ENCODE data around the gene ACRV1.
"Not testable (repeated sequence)": the region's sequence is repeated elsewhere in the genome, so short reads cannot be mapped to it uniquely, and the experiment has no call there.

Gene ACRV1

DNA sequence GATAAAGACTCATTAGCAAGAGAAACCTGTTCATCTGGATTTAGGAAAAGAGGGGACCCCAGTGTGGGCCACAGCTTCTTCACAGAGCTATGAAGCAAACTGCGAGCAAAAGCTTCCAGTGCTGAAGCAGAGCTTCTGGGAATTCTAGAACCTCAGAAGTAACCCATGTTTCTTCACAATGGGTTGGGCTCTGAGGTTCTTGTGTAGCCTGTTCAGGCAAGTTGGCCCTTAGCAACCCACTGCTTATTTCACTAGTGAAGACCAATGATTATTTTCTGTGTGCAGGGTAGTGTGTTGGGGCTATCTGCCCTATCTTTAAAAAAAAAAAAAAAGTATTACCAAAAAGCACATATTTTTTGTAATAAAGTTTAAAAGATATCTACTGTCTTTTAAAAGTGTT is at the start of gene ACRV1:
Gene ACRV1 (minus strand): TSS at position 101 of the 400 bp plus-strand sequence. CDS start 67 bp downstream, at position 34.
- DNase-seq (ENCODE audit: low read depth in 2 of 2) = no peak

- DNase-seq (ENCODE audit: low read depth in 2 of 2) = no peak
Measured at GRCh38 chr11:125728969-125729368, 48.3 kb upstream of the ACRV1 start.

GRCh38 chr11:125724125-125724524 is 43.5 kb upstream of the ACRV1 start:
- no peak for DNase-seq (ENCODE audit: low read depth in 2 of 2)

- DNase-seq (ENCODE audit: low read depth in 2 of 2) = no peak
Measured at GRCh38 chr11:125720781-125721180, 40.1 kb upstream of the ACRV1 start.

DNA sequence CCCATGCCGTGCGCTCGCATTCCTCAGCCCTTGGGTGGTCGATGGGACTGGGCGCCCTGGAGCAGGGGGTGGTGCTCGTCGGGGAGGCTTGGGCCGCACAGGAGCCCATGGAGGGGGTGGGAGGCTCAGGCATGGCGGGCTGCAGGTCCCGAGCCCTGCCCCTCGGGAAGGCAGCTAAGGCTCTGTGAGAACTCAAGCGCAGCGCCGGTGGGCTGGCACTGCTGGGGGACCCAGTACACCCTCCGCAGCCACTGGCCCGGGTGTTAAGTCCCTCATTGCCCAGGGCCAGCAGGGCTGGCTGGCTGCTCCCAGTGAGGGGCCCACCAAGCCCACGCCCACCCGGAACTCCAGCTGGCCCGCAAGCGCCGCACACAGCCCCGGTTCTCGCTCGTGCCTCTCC is 24.0 kb upstream of the ACRV1 start:
- DNase-seq (ENCODE audit: low read depth in 2 of 2) = not testable (repeated sequence)

DNA sequence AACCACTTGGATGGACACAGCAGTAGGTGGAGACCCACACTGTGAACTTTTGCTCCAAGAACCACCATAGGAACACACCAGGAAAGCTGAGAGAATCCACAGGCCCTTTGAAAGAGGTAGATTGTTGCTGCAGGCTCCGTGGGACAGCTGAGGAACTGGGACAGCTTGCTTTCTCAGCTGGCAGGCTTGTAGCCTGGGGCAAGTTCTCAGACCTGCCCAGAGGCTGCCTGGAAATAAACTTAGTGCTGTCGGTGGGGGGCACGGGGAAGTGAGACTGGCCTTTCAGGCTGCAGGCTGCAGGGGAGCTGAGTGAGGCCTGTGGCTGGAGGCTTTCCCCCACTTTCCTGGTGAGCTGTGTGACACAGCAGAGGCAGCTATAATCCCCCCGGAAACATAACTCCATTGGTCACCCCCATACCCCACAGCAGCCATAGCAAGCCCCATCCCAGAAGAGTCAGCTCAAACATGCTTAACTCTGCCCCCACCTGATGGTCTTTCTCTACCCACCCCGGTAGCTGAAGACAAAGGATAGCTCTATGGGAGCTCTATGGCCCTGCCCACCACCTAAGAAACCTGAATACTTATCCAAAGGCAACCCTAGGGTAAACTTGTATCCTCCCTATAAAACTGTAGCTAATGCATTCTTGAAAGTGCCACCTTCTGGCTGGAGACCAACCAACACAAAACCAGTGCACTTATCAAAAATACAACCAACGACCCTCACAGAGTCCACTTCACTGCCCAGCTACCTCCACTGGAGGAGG is 21.4 kb upstream of the ACRV1 start:
- no peak for DNase-seq (ENCODE audit: low read depth in 2 of 2)

GRCh38 chr11:125701018-125701610 is 20.5 kb upstream of the ACRV1 start:
- no peak for DNase-seq (ENCODE audit: low read depth in 2 of 2)

DNA sequence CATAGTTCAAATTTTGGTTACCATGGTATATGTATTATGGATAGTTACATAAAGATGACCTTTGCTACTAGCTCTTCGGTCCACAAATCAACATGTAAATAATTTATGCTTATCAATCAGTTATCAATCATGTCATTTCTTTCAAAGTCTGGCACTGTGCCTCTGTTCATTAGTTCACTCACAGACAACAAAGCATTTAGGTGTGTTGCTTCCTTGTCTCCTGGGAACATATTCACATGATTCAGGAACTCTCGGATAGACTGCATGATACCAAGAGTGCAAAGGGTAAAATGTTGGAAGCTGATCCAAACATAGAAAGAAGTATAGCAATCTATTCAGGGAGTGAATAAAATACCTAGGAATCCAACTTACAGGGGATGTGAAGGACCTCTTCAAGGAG is 14.3 kb upstream of the ACRV1 start:
- no peak for DNase-seq (ENCODE audit: low read depth in 2 of 2)

- DNase-seq (ENCODE audit: low read depth in 2 of 2) = no peak
Measured at GRCh38 chr11:125692887-125693286, 12.2 kb upstream of the ACRV1 start.

DNA sequence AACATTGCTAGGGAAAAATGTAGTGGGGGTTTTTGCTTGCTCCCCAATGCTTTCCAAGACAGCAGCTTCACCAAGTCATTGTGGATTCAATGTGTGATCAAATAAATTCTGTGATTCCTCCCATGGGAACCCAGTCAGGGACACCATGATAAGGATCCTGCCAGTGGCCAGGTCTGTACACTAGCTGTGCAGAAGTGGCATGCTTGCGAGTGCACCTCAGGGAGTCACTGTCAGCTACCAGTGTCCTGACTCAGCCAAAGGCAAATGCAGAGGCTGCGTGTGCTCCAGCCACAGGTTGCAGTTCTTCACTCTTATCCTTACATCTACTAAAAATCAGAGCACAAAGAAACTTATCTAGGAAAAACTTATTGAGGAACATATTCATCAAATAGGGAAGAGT is 9.4 kb upstream of the ACRV1 start:
- DNase-seq (ENCODE audit: low read depth in 2 of 2) = no peak

DNA sequence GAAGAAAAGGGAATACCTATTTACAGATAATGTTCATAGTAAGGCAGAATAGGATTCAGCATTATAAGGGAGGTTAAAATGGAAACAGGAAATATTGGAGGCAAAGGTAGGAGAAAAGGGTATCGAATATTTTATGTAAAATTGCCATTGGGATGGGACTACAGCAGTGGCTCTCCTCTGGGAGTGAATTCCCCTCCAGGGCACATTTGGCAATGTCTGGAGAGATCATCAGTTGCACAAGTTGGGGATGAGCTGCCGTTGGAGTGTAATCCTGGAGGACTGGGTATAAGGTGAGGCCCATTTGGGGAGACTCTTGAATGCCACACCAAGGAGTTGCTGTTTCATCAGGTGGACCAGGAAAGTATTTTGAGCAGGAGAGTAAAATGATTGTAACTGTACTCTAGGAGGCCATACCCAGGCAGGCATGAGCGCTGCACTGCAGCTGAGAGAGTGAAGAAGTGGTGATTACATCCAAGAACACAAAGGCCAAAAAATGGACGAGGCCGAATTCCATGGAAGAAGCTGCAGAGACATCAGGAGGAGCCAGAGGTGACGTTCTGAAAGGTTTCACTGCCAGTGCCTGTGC is 8.7 kb upstream of the ACRV1 start:
- no peak for DNase-seq (ENCODE audit: low read depth in 2 of 2)

GRCh38 chr11:125688632-125689031 is 8.0 kb upstream of the ACRV1 start:
- no peak for DNase-seq (ENCODE audit: low read depth in 2 of 2)

DNA sequence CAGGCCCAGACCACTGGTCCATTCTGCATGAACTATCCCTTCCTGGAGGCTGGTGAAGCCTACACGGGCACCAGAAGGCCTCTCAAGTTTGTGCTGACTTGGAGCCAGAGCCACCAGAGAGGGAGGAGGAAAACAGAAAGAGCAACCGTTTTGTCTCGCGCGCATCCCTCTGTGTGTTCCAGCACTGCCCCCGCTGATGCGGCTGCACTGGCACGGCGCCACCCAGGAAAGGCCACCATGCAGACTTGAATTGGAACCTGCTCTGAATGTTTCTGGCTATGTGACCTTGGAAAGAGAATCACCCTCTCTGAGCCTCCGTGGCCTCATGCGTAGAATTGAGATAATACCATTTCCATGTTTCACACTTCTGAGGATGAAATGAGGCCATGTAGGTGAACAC is 7.4 kb upstream of the ACRV1 start:
- DNase-seq (ENCODE audit: low read depth in 2 of 2) = no peak

DNA sequence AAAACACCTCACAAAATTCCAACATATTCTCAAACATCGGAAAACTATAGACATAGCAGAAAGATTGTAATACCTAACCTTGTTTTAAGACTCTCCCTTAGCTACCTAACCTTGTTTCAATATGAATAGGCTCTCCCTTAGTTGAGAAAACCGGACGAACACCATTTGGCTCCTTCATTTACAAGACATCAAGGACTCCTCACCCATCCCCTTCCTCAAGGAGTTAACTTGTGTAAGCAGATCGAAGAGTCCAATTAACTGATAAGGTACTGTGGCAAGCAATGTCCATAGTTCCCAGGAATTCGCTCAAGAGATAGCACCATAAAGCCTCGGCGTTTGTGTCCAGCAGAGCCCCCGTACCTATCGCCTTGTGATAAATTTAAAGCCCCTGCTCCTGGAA is 4.6 kb upstream of the ACRV1 start:
- DNase-seq (ENCODE audit: low read depth in 2 of 2) = no peak

GRCh38 chr11:125679837-125680236 is 810 bp downstream of the ACRV1 start:
- no peak for DNase-seq (ENCODE audit: low read depth in 2 of 2)

DNA sequence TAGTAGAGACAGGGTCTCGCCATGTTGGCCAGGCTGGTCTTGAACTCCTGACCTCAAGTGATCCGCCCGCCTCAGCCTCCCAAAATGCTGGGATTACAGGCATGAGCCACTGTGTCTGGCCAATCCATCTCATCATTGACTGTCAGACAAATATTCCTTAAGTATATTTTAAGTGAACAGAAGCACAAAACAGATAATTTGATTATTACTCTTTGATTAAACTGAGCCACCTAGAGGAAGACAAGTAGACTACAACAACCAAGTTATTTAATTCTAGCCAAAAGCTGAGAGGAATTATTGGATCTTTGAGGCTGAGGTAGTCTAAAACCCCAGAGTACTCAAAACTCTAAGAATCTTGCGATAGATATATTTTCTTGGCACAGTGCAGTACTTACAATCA is 1.2 kb downstream of the ACRV1 start:
- no peak for DNase-seq (ENCODE audit: low read depth in 2 of 2)

GRCh38 chr11:125675196-125675595 is 5.5 kb downstream of the ACRV1 start:
- DNase-seq (ENCODE audit: low read depth in 2 of 2) = no peak

GRCh38 chr11:125674210-125674609 is 6.4 kb downstream of the ACRV1 start:
- DNase-seq (ENCODE audit: low read depth in 2 of 2) = no peak

DNA sequence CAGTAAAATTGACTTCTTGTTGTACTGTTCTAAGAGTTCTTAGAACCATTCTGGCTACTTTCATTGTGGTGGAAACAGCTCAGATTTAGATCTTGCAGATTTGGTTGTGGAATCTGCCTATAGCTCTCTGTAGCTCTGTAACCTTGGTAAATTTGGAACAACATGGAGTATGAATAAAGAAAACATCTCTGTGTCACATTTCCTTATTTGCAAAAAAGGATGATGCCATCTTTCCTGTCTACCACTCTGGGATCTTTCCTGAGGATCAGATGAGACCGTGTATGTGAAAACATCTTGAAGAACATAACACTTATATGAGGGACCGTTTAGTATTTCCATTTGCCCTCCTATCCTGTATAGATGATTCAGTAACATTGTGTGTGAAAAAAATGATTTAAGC is 9.1 kb downstream of the ACRV1 start:
- no peak for DNase-seq (ENCODE audit: low read depth in 2 of 2)

DNA sequence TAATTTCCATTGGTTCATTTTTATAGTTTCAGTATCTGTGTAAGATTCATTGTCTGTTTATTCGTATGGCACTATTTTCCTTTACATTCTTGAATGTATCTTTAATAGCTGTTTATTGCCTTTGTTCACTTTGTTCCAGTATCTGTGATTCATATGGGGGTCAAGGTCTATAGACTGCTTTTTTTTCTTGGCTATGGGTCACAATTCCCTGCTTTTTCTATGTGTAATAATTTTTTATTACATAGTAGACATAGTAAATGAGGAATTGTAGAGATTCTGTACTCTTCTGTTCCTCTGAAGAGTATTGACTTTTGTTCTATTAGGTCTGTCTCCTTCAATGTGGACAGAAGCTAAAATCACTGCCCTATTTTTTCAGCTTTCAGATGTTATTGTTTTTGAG is 10.5 kb downstream of the ACRV1 start:
- no peak for DNase-seq (ENCODE audit: low read depth in 2 of 2)

GRCh38 chr11:125667151-125667550 is 13.5 kb downstream of the ACRV1 start:
- DNase-seq (ENCODE audit: low read depth in 2 of 2) = no peak

- no peak for DNase-seq (ENCODE audit: low read depth in 2 of 2)
Measured at GRCh38 chr11:125663910-125664309, 16.7 kb downstream of the ACRV1 start.

GRCh38 chr11:125662689-125663088 is 18.0 kb downstream of the ACRV1 start:
- no peak for DNase-seq (ENCODE audit: low read depth in 2 of 2)
